Progenitor cell of endocrine pancreas (in vitro differentiated cells): ENCODE data around the gene NEURL1B. TPM values are rescaled to one million over a fixed set of nuclear protein-coding genes. Genes with fewer than 3 reads are reported as not detected.

ENCODE experiments used
- DNase-seq: peaks from one replicate; pipeline ENCODE4 v3.0.0; 2021; ENCODE audit warnings: low spot score; ENCODE audit not compliant: unreplicated experiment
- H3K27ac Mint-ChIP-seq: 2 replicates; pipeline ENCODE4 v1.8.0; 2021; ENCODE audit warnings: mild to moderate bottlenecking, moderate library complexity, mixed read lengths
- H3K27me3 Mint-ChIP-seq: 2 replicates; pipeline ENCODE4 v1.8.0; 2021; ENCODE audit warnings: mixed read lengths
- H3K36me3 Mint-ChIP-seq: 2 replicates; pipeline ENCODE4 v1.8.0; 2022; ENCODE audit warnings: mixed read lengths; ENCODE audit not compliant: insufficient read depth
- H3K4me1 Mint-ChIP-seq: 2 replicates; pipeline ENCODE4 v1.8.0; 2021; ENCODE audit warnings: low read depth, mixed read lengths
- H3K4me3 Mint-ChIP-seq: 2 replicates; pipeline ENCODE4 v1.8.0; 2021; ENCODE audit warnings: low read depth, mild to moderate bottlenecking, moderate library complexity, mixed read lengths
- H3K9me3 Mint-ChIP-seq: 2 replicates; pipeline ENCODE4 v1.8.0; 2021; ENCODE audit warnings: low read depth, mixed read lengths
- CTCF ChIP-seq: fragments of 200-600 bp; sonication (generic); IDR thresholded peaks from one replicate; pipeline ENCODE4 v1.5.0; 2021; ENCODE audit warnings: antibody characterized with exemption, mild to moderate bottlenecking; ENCODE audit not compliant: unreplicated experiment
- total RNA-seq: library from RNA; stranded (reverse); gene quantifications from 2 replicates; pipeline ENCODE4 v1.2.1, GENCODE V29; 2021

The NEURL1B gene
- total RNA-seq, 1 donor from 2014 or later = 4.0 TPM

GRCh38 chr5:172694061-172694460 is 53.0 kb downstream of the NEURL1B start:
- H3K36me3 Mint-ChIP-seq = no peaks in the 10 kb centered on the region
- no peak for DNase-seq
- peaks cover 41% of the 10 kb centered on the region for H3K27me3 Mint-ChIP-seq
- no peak overlapping the region for H3K27ac Mint-ChIP-seq
- H3K4me3 Mint-ChIP-seq = no peak overlapping the region
- no peaks in the 10 kb centered on the region for H3K9me3 Mint-ChIP-seq
- peaks cover 7% of the 10 kb centered on the region for H3K4me1 Mint-ChIP-seq
- TF ChIP-seq CTCF = no peak

GRCh38 chr5:172694541-172694940 is 53.5 kb downstream of the NEURL1B start:
- no peak for DNase-seq
- peaks cover 6% of the 10 kb centered on the region for H3K4me1 Mint-ChIP-seq
- H3K4me3 Mint-ChIP-seq = no peak overlapping the region
- no peak overlapping the region for H3K27ac Mint-ChIP-seq
- H3K36me3 Mint-ChIP-seq = no peaks in the 10 kb centered on the region
- peaks cover 46% of the 10 kb centered on the region for H3K27me3 Mint-ChIP-seq
- no peaks in the 10 kb centered on the region for H3K9me3 Mint-ChIP-seq
- no peak for TF ChIP-seq CTCF

- no peak for TF ChIP-seq CTCF
- H3K4me3 Mint-ChIP-seq = no peak overlapping the region
- no peak for DNase-seq
- H3K27me3 Mint-ChIP-seq = peaks cover 52% of the 10 kb centered on the region
- no peak overlapping the region for H3K27ac Mint-ChIP-seq
- peaks cover 6% of the 10 kb centered on the region for H3K4me1 Mint-ChIP-seq
- H3K36me3 Mint-ChIP-seq = no peaks in the 10 kb centered on the region
- H3K9me3 Mint-ChIP-seq = no peaks in the 10 kb centered on the region
Measured at GRCh38 chr5:172695232-172696054, 54.4 kb downstream of the NEURL1B start.

- H3K27ac Mint-ChIP-seq = no peak overlapping the region
- TF ChIP-seq CTCF = no peak
- DNase-seq = no peak
- peaks cover 55% of the 10 kb centered on the region for H3K27me3 Mint-ChIP-seq
- H3K4me1 Mint-ChIP-seq = peaks cover 12% of the 10 kb centered on the region
- H3K36me3 Mint-ChIP-seq = no peaks in the 10 kb centered on the region
- no peaks in the 10 kb centered on the region for H3K9me3 Mint-ChIP-seq
- no peak overlapping the region for H3K4me3 Mint-ChIP-seq
Measured at GRCh38 chr5:172696171-172696849, 55.2 kb downstream of the NEURL1B start.
